GM10266 (cell line): ENCODE measurements around the gene FGF4.

Experiments used
- DNase-seq: peaks from one replicate; pipeline ENCODE4 v3.0.0; 2012; ENCODE audit errors: extremely low spot score
- CTCF ChIP-seq: IDR thresholded peaks from 2 replicates; pipeline ENCODE4 v1.5.1; 2012; ENCODE audit warnings: mild to moderate bottlenecking, low read depth; ENCODE audit not compliant: control insufficient read depth, insufficient read depth; ENCODE audit errors: missing control alignments

Gene FGF4

GRCh38 chr11:69775163-69775755, at the start of gene FGF4:
Gene FGF4, minus strand, starts transcription at chr11:69775341. Its CDS starts 257 bp downstream, at chr11:69775084.
- DNase-seq, result no peak
- TF ChIP-seq CTCF, result no peak

- no peak for TF ChIP-seq CTCF
- no peak for DNase-seq
Observed at GRCh38 chr11:69823641-69824265, 48.6 kb upstream of the FGF4 start.

GRCh38 chr11:69822676-69823494, 47.7 kb upstream of the FGF4 start:
- DNase-seq, result no peak

GRCh38 chr11:69821511-69822040, 46.4 kb upstream of the FGF4 start:
- no peak for DNase-seq
- TF ChIP-seq CTCF, result no peak

More at GRCh38 chr11:69822676-69823494, 47.7 kb upstream of the FGF4 start:
- no peak for TF ChIP-seq CTCF

GRCh38 chr11:69820441-69820840, 45.3 kb upstream of the FGF4 start:
- no peak for TF ChIP-seq CTCF
- DNase-seq, result no peak

- TF ChIP-seq CTCF, result no peak
- no peak for DNase-seq
Observed at GRCh38 chr11:69819541-69820070, 44.5 kb upstream of the FGF4 start.
